NCI-H1417 treated with DMSO at 0.1 percent for 48 hours (cell line): ENCODE data around the gene TRIP11.
A peak's percentile ranks its signal among the peaks of the same experiment; 100 is the strongest.
"Not testable (repeated sequence)": the region's sequence is repeated elsewhere in the genome, so short reads cannot be mapped to it uniquely, and the experiment has no call there.

ENCODE experiments used
- DNase-seq: peaks from one replicate; lab custom pipeline; 2025; lab: John Stamatoyannopoulos, UW

The TRIP11 gene

GRCh38 chr14:92039719-92040430, at the start of gene TRIP11:
Gene TRIP11 (minus strand): TSS chr14:92040059. CDS start chr14:92039685, 374 bp downstream.
- peak; percentile 75 for DNase-seq

GRCh38 chr14:92088494-92088893, 48.6 kb upstream of the TRIP11 start:
- DNase-seq = no peak

- DNase-seq = no peak
Measured at GRCh38 chr14:92074555-92074954, 34.7 kb upstream of the TRIP11 start.

- no peak for DNase-seq
Measured at GRCh38 chr14:92058006-92058917, 18.4 kb upstream of the TRIP11 start.

GRCh38 chr14:92049781-92050180, 9.9 kb upstream of the TRIP11 start:
- DNase-seq = no peak

GRCh38 chr14:92049221-92049620, 9.4 kb upstream of the TRIP11 start:
- not testable (repeated sequence) for DNase-seq

GRCh38 chr14:92045904-92046303, 6.0 kb upstream of the TRIP11 start:
- DNase-seq = not testable (repeated sequence)

- not testable (repeated sequence) for DNase-seq
Measured at GRCh38 chr14:92041766-92042165, 1.9 kb upstream of the TRIP11 start.

GRCh38 chr14:92041203-92041602, 1.3 kb upstream of the TRIP11 start:
- no peak for DNase-seq

GRCh38 chr14:92040431-92041051, 682 bp upstream of the TRIP11 start:
- peak; percentile 10 for DNase-seq

- DNase-seq = no peak
Measured at GRCh38 chr14:92039063-92039718, 668 bp downstream of the TRIP11 start.

GRCh38 chr14:92037989-92038388, 1.9 kb downstream of the TRIP11 start:
- DNase-seq = no peak

- DNase-seq = peak; percentile 28
Measured at GRCh38 chr14:92035890-92036289, 4.0 kb downstream of the TRIP11 start.

- DNase-seq = no peak
Measured at GRCh38 chr14:92033906-92034687, 5.8 kb downstream of the TRIP11 start.

- DNase-seq = no peak
Measured at GRCh38 chr14:92033433-92033832, 6.4 kb downstream of the TRIP11 start.

- no peak for DNase-seq
Measured at GRCh38 chr14:92026548-92027190, 13.2 kb downstream of the TRIP11 start.

GRCh38 chr14:92022036-92022435, 17.8 kb downstream of the TRIP11 start:
- no peak for DNase-seq

- no peak for DNase-seq
Measured at GRCh38 chr14:92021523-92021922, 18.3 kb downstream of the TRIP11 start.

- DNase-seq = no peak
Measured at GRCh38 chr14:92014040-92014439, 25.8 kb downstream of the TRIP11 start.

- no peak for DNase-seq
Measured at GRCh38 chr14:92012121-92012748, 27.6 kb downstream of the TRIP11 start.
